AG09309 (cell line): Measurements from ENCODE around the gene OXCT1.

Source experiments
- DNase-seq: peaks from one replicate; pipeline ENCODE4 v3.0.0-alpha.2; 2010; ENCODE audit warnings: low read depth
- H3K4me3 ChIP-seq: 2 replicates; pipeline ENCODE4 v1.5.1; 2011; ENCODE audit warnings: mild to moderate bottlenecking, low read depth, low read length, moderate library complexity; ENCODE audit not compliant: control insufficient read depth
- TF ChIP-seq, protein P1 (sequence below): IDR thresholded peaks from 2 replicates; pipeline ENCODE4 v1.5.1; 2011; ENCODE audit warnings: mild to moderate bottlenecking, low read depth, low read length, inconsistent platforms; ENCODE audit not compliant: insufficient read depth, control insufficient read depth; ENCODE audit errors: missing control alignments

OXCT1 gene

DNA sequence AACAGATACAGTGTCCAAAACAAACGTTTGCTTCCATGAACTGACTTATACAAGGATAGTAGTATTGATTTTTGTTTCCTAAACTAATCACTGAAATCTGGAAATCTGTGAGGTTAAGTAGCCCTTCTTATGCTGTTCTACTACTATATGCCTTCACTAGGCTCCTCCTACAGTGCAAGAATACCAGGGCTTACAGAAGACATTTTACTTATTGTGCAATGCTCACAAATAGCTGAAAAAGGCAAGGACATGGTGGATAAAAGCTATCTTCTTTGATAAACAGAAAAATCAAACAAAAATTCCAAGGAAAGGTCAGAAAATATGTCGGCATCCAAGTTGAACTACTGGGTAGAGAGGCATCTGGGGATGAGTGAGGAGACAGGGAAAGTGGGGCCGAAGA, 61.9 kb downstream of the OXCT1 start:
- TF ChIP-seq, protein P1, sequence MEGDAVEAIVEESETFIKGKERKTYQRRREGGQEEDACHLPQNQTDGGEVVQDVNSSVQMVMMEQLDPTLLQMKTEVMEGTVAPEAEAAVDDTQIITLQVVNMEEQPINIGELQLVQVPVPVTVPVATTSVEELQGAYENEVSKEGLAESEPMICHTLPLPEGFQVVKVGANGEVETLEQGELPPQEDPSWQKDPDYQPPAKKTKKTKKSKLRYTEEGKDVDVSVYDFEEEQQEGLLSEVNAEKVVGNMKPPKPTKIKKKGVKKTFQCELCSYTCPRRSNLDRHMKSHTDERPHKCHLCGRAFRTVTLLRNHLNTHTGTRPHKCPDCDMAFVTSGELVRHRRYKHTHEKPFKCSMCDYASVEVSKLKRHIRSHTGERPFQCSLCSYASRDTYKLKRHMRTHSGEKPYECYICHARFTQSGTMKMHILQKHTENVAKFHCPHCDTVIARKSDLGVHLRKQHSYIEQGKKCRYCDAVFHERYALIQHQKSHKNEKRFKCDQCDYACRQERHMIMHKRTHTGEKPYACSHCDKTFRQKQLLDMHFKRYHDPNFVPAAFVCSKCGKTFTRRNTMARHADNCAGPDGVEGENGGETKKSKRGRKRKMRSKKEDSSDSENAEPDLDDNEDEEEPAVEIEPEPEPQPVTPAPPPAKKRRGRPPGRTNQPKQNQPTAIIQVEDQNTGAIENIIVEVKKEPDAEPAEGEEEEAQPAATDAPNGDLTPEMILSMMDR: no peak
- DNase-seq: no peak
- H3K4me3 ChIP-seq: no peak overlapping the region

GRCh38 chr5:41797662-41798061, 72.6 kb downstream of the OXCT1 start:
- TF ChIP-seq, protein P1: no peak
- H3K4me3 ChIP-seq: no peak overlapping the region
- no peak for DNase-seq

- no peak for DNase-seq
- TF ChIP-seq, protein P1: no peak
- no peak overlapping the region for H3K4me3 ChIP-seq
These were observed 74.2 kb downstream of the OXCT1 start for GRCh38 chr5:41796061-41796460.

- TF ChIP-seq, protein P1: no peak
- DNase-seq: no peak
- no peak overlapping the region for H3K4me3 ChIP-seq
These were observed 75.1 kb downstream of the OXCT1 start for GRCh38 chr5:41795125-41795524.

- DNase-seq: peak; percentile 68
- TF ChIP-seq, protein P1: no peak
- H3K4me3 ChIP-seq: no peak overlapping the region
These were observed 75.8 kb downstream of the OXCT1 start for GRCh38 chr5:41794471-41794870.

DNA sequence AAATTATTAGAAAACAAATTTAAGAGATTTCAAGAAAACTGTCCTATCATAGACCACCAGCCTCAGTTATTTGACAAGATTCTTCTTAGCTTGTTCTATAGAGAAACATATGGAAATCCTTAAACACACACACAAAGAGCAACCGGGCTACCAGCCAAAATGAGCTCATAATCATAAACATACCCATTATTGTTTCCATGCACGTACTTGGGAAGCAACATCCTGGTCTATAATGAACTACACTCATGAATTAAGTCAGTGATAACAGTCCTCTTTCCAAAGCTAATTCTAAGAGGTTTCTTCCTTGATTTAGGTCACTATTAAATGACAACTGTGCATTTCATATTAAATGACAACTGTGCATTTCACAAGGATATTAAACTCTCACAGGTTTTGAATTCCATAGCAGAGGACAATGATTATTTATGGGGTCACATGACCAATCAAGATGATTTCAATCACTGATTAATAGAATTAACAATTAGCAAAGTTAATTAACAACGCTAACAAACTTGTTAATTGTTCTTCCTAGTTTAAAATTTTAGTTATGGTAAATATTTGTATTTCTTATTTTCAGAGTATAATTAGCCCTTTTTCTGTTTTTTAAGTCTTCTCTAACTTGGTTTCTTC, 77.0 kb downstream of the OXCT1 start:
- DNase-seq: no peak
- H3K4me3 ChIP-seq: no peak overlapping the region
- TF ChIP-seq, protein P1: no peak
